WTC11 (cell line): ENCODE results near the gene NCBP1. TPM values are rescaled to one million over a fixed set of nuclear protein-coding genes. Genes with fewer than 3 reads are reported as not detected.

Experiments used
- ATAC-seq: fragments of 200-7000 bp; cut with Tn5 transposase; 2 replicates; pipeline ENCODE4 v1.10.0; 2021; ENCODE audit warnings: mild to moderate bottlenecking, moderate library complexity
- CTCF ChIA-PET: fragments of 300-600 bp; sonication (Branson Sonifier 250); formaldehyde crosslinking; loops from one replicate; lab custom pipeline; 2021; ENCODE audit warnings: antibody characterized with exemption; lab: Charles Lee
- POLR2A ChIA-PET: fragments of 350-600 bp; sonication (Branson Sonifier 250); formaldehyde crosslinking; loops from one replicate; lab custom pipeline; 2021; ENCODE audit warnings: antibody characterized with exemption; lab: Charles Lee
- DNase-seq: peaks from one replicate; pipeline ENCODE4 v3.0.0; 2021; ENCODE audit warnings: low spot score
- H3K27ac Mint-ChIP-seq: 2 replicates; pipeline ENCODE4 v1.8.0; 2021; ENCODE audit warnings: mixed read lengths
- H3K27me3 Mint-ChIP-seq: 2 replicates; pipeline ENCODE4 v1.8.0; 2021; ENCODE audit warnings: low read depth, mild to moderate bottlenecking, moderate library complexity, mixed read lengths
- H3K36me3 Mint-ChIP-seq: 2 replicates; pipeline ENCODE4 v1.8.0; 2021; ENCODE audit warnings: mixed read lengths
- H3K4me1 Mint-ChIP-seq: 2 replicates; pipeline ENCODE4 v1.8.0; 2022; ENCODE audit warnings: mixed read lengths
- H3K4me3 Mint-ChIP-seq: 2 replicates; pipeline ENCODE4 v1.8.0; 2021; ENCODE audit warnings: mild to moderate bottlenecking, moderate library complexity, mixed read lengths
- H3K9me3 Mint-ChIP-seq: 2 replicates; pipeline ENCODE4 v1.8.0; 2021; ENCODE audit warnings: mixed read lengths
- CBFB ChIP-seq: sonication (generic); formaldehyde crosslinking; IDR thresholded peaks from 2 replicates; pipeline ENCODE4 v1.8.1; 2022; ENCODE audit warnings: mild to moderate bottlenecking, low read depth, missing genetic modification reagents
- CREB1 ChIP-seq: sonication (generic); formaldehyde crosslinking; IDR thresholded peaks from 2 replicates; pipeline ENCODE4 v1.8.0; 2023; ENCODE audit warnings: mild to moderate bottlenecking, missing genetic modification reagents
- CREM ChIP-seq: sonication (generic); formaldehyde crosslinking; IDR thresholded peaks from 2 replicates; pipeline ENCODE4 v1.8.1; 2022; ENCODE audit warnings: mild to moderate bottlenecking, missing genetic modification reagents, moderate library complexity
- CTCF ChIP-seq: fragments of 200-600 bp; IDR thresholded peaks from 2 replicates; pipeline ENCODE4 v1.8.0; 2022; ENCODE audit warnings: antibody characterized with exemption
- ERG ChIP-seq: fragments of 250-450 bp; sonication (Bioruptor Pico); IDR thresholded peaks from 2 replicates; pipeline ENCODE4 v1.8.0; 2021; ENCODE audit warnings: mild to moderate bottlenecking
- FOXP4 ChIP-seq: sonication (generic); formaldehyde crosslinking; IDR thresholded peaks from 2 replicates; pipeline ENCODE4 v1.8.0; 2022; ENCODE audit warnings: mild to moderate bottlenecking, missing genetic modification reagents
- GRHL2 ChIP-seq: fragments of 250-450 bp; sonication (Bioruptor Pico); IDR thresholded peaks from 2 replicates; pipeline ENCODE4 v1.8.0; 2022; ENCODE audit warnings: mild to moderate bottlenecking, moderate library complexity; ENCODE audit not compliant: insufficient replicate concordance, severe bottlenecking
- MXD4 ChIP-seq: fragments of 250-450 bp; sonication (Bioruptor Pico); IDR thresholded peaks from 2 replicates; pipeline ENCODE4 v1.8.0; 2021; ENCODE audit warnings: mild to moderate bottlenecking, moderate library complexity, borderline replicate concordance
- MYBL2 ChIP-seq: sonication (generic); formaldehyde crosslinking; IDR thresholded peaks from 2 replicates; pipeline ENCODE4 v1.8.1; 2023; ENCODE audit warnings: mild to moderate bottlenecking, moderate library complexity, missing genetic modification reagents
- PRRX2 ChIP-seq: fragments of 250-450 bp; sonication (Bioruptor Pico); IDR thresholded peaks from 2 replicates; pipeline ENCODE4 v1.8.0; 2021; ENCODE audit warnings: mild to moderate bottlenecking
- RORB ChIP-seq: fragments of 250-450 bp; sonication (Bioruptor Pico); IDR thresholded peaks from 2 replicates; pipeline ENCODE4 v1.9.0; 2021; ENCODE audit warnings: mild to moderate bottlenecking
- SMAD3 ChIP-seq: sonication (generic); formaldehyde crosslinking; IDR thresholded peaks from 2 replicates; pipeline ENCODE4 v1.8.0; 2022; ENCODE audit warnings: missing genetic modification reagents, mild to moderate bottlenecking, borderline replicate concordance
- SOX15 ChIP-seq: fragments of 250-450 bp; sonication (Bioruptor Pico); IDR thresholded peaks from 2 replicates; pipeline ENCODE4 v1.9.0; 2021; ENCODE audit warnings: mild to moderate bottlenecking
- SP1 ChIP-seq: sonication (generic); formaldehyde crosslinking; conservative IDR thresholded peaks from 2 replicates; pipeline ENCODE4 v1.8.1; 2022; ENCODE audit warnings: missing genetic modification reagents
- TEAD1 ChIP-seq: sonication (generic); formaldehyde crosslinking; IDR thresholded peaks from 2 replicates; pipeline ENCODE4 v1.8.0; 2022; ENCODE audit warnings: mild to moderate bottlenecking, missing genetic modification reagents
- TP53 ChIP-seq: sonication (generic); formaldehyde crosslinking; IDR thresholded peaks from 2 replicates; pipeline ENCODE4 v1.8.1; 2023; ENCODE audit warnings: mild to moderate bottlenecking, missing genetic modification reagents
- USF2 ChIP-seq: sonication (generic); formaldehyde crosslinking; IDR thresholded peaks from 2 replicates; pipeline ENCODE4 v1.8.1; 2023; ENCODE audit warnings: mild to moderate bottlenecking, missing genetic modification reagents, moderate library complexity
- ZNF263 ChIP-seq: sonication (generic); formaldehyde crosslinking; IDR thresholded peaks from 2 replicates; pipeline ENCODE4 v1.8.1; 2022; ENCODE audit warnings: low read depth, mild to moderate bottlenecking, moderate library complexity, missing genetic modification reagents
- ZNF396 ChIP-seq: fragments of 250-450 bp; sonication (Bioruptor Pico); IDR thresholded peaks from 2 replicates; pipeline ENCODE4 v1.8.0; 2021; ENCODE audit warnings: mild to moderate bottlenecking, moderate library complexity, borderline replicate concordance
- ZNF512 ChIP-seq: sonication (generic); formaldehyde crosslinking; IDR thresholded peaks from 2 replicates; pipeline ENCODE4 v1.8.1; 2022; ENCODE audit warnings: missing genetic modification reagents, borderline replicate concordance
- total RNA-seq: library from RNA; stranded (reverse); gene quantifications from 3 replicates; pipeline ENCODE4 v1.2.3, GENCODE V29; 2021

NCBP1 gene
- total RNA-seq, 1 experiment from 2014 or later: 61.1 TPM

- TF ChIP-seq CTCF: no peak
- TF ChIP-seq TP53: no peak
- TF ChIP-seq SMAD3 (CRISPR knock-in tag): no peak
- TF ChIP-seq USF2 (CRISPR knock-in tag): no peak
- TF ChIP-seq ZNF263 (CRISPR knock-in tag): no peak
- no peak for TF ChIP-seq PRRX2
- TF ChIP-seq CREM (CRISPR knock-in tag): no peak
- no peak for TF ChIP-seq ZNF512 (CRISPR knock-in tag)
Observed at GRCh38 chr9:97599314-97599846, 34.2 kb upstream of the NCBP1 start (continued).

GRCh38 chr9:97600531-97601227, 32.9 kb upstream of the NCBP1 start:
- ChIA-PET CTCF (interaction anchor here (0.6 kb wide), 1 partner anchor 33 kb away, joined by 3 read pairs; the partner anchor contains the start of gene TSTD2), POLR2A (no interaction called here)
- Mint-ChIP-seq H3K4me3 (no peak overlapping the region), H3K4me1 (peaks cover 4% of the 10 kb centered on the region), H3K27me3 (no peaks in the 10 kb centered on the region), H3K36me3 (peaks cover 34% of the 10 kb centered on the region), H3K9me3 (no peaks in the 10 kb centered on the region), H3K27ac (no peak overlapping the region)
- no peak for DNase-seq
- TF ChIP-seq SP1 (no peak), FOXP4 (CRISPR knock-in tag) (no peak), RORB (no peak), GRHL2 (CRISPR knock-in tag) (no peak), SOX15 (CRISPR knock-in tag) (no peak), ERG (no peak), ZNF512 (CRISPR knock-in tag) (no peak), TP53 (no peak), MXD4 (CRISPR knock-in tag) (no peak), CREB1 (CRISPR knock-in tag) (no peak), ZNF263 (CRISPR knock-in tag) (no peak), MYBL2 (CRISPR knock-in tag) (no peak), TEAD1 (no peak), ZNF396 (CRISPR knock-in tag) (no peak), CBFB (no peak)
- ATAC-seq: no peak
